SK-N-SH (cell line): ENCODE data around the gene EIF2S1. TPM values are rescaled to one million over a fixed set of nuclear protein-coding genes. Genes with fewer than 3 reads are reported as not detected.

Experiments used
- CTCF ChIA-PET: fragments of 300-600, 350-600 bp; formaldehyde crosslinking; extraction: SDS; loops from one replicate; lab custom pipeline; 2021; lab: Yijun Ruan, JAX
- POLR2A ChIA-PET: fragments of 350-600 bp; sonication (Branson Sonifier 250); formaldehyde crosslinking; extraction: SDS; loops from one replicate; lab custom pipeline; 2020; ENCODE audit warnings: antibody characterized with exemption, inconsistent platforms; lab: Yijun Ruan, JAX
- DNase-seq: peaks from one replicate; pipeline ENCODE4 v3.0.0; 2012
- H2AFZ ChIP-seq: fragments of 200-600 bp; sonication (generic); 2 replicates; pipeline ENCODE4 v1.8.1; 2016; ENCODE audit warnings: antibody characterized with exemption, mild to moderate bottlenecking, low read depth
- H3F3A ChIP-seq: fragments of 200-600 bp; sonication (generic); replicated peaks from 2 replicates; pipeline ENCODE3; 2016; ENCODE audit warnings: antibody characterized with exemption, mild to moderate bottlenecking; ENCODE audit not compliant: insufficient read depth
- H3K27ac ChIP-seq, 2 experiments: fragments of 200-500 bp in 1 of 2; fragments of 200-600 bp in 1 of 2; sonication (Bioruptor generic) in 1 of 2; sonication (generic), shearing (Covaris generic) in 1 of 2; 2 replicates each; pipeline versions ENCODE4 v1.5.1 to v1.6.1; 2014 to 2016; ENCODE audit warnings: low read depth in 2 of 2, inconsistent platforms in 1 of 2, low read length in 1 of 2, mild to moderate bottlenecking in 1 of 2, mixed read lengths in 1 of 2
- H3K27me3 ChIP-seq: fragments of 200-600 bp; sonication (generic), shearing (Covaris generic); 2 replicates; pipeline ENCODE4 v1.6.1; 2016; ENCODE audit warnings: mixed run types; ENCODE audit not compliant: insufficient read depth
- H3K36me3 ChIP-seq, 2 experiments: fragments of 200-500 bp in 1 of 2; fragments of 200-600 bp in 1 of 2; sonication (Bioruptor generic) in 1 of 2; sonication (generic) in 1 of 2; replicated peaks in 1 of 2; 2 replicates each; pipeline versions ENCODE3 to v1.5.1; 2014 to 2016; ENCODE audit warnings: low read length in 1 of 2, mild to moderate bottlenecking in 1 of 2; ENCODE audit not compliant: insufficient read depth in 2 of 2, control insufficient read depth in 1 of 2
- H3K4me1 ChIP-seq, 2 experiments: fragments of 200-500 bp in 1 of 2; fragments of 200-600 bp in 1 of 2; sonication (Bioruptor generic) in 1 of 2; sonication (generic), shearing (Covaris generic) in 1 of 2; 2 replicates each; pipeline versions ENCODE4 v1.5.1 to v1.6.1; 2014 to 2016; ENCODE audit warnings: low read depth in 1 of 2, low read length in 1 of 2, mixed run types in 1 of 2; ENCODE audit not compliant: insufficient read depth in 2 of 2, control insufficient read depth in 1 of 2
- H3K4me2 ChIP-seq: fragments of 200-600 bp; sonication (generic), shearing (Covaris generic); 2 replicates; pipeline ENCODE4 v1.6.1; 2017; ENCODE audit warnings: mixed run types
- H3K4me3 ChIP-seq, 2 experiments: fragments of 200-500 bp in 1 of 2; fragments of 200-600 bp in 1 of 2; sonication (Bioruptor generic) in 1 of 2; sonication (generic), shearing (Covaris generic) in 1 of 2; 2 replicates each; pipeline versions ENCODE4 v1.5.1 to v1.8.1; 2014 to 2016; ENCODE audit warnings: low read depth in 2 of 2, inconsistent platforms in 1 of 2, low read length in 1 of 2, mild to moderate bottlenecking in 1 of 2, mixed read lengths in 1 of 2, moderate library complexity in 1 of 2
- H3K79me2 ChIP-seq: fragments of 200-600 bp; sonication (generic); 2 replicates; pipeline ENCODE4 v1.8.1; 2017; ENCODE audit warnings: mild to moderate bottlenecking; ENCODE audit not compliant: insufficient read depth
- H3K9ac ChIP-seq: fragments of 200-600 bp; sonication (generic); 2 replicates; pipeline ENCODE4 v1.6.1; 2017; ENCODE audit warnings: mixed run types
- H3K9me2 ChIP-seq: fragments of 200-600 bp; sonication (generic); 2 replicates; pipeline ENCODE4 v1.6.1; 2017; ENCODE audit warnings: mixed run types
- H3K9me3 ChIP-seq: fragments of 200-600 bp; sonication (generic); 2 replicates; pipeline ENCODE4 v1.6.1; 2017; ENCODE audit warnings: mixed run types, mild to moderate bottlenecking, moderate library complexity
- H4K20me1 ChIP-seq: fragments of 200-600 bp; sonication (generic); 2 replicates; pipeline ENCODE4 v1.6.1; 2017; ENCODE audit warnings: mild to moderate bottlenecking, mixed run types; ENCODE audit not compliant: insufficient read depth
- CHD2 ChIP-seq: fragments of 150-350 bp; IDR thresholded peaks from 2 replicates; pipeline ENCODE4 v1.6.1; 2018; ENCODE audit warnings: low read length; ENCODE audit not compliant: partially characterized antibody
- EP300 ChIP-seq, 2 experiments: IDR thresholded peaks; 2 replicates each; pipeline versions ENCODE4 v1.4.0 to v1.6.1; 2012; ENCODE audit warnings: borderline replicate concordance in 1 of 2, low read depth in 1 of 2, low read length in 1 of 2
- EZH2phosphoT487 ChIP-seq: fragments of 200-600 bp; sonication (generic); IDR thresholded peaks from 2 replicates; pipeline ENCODE4 v1.6.1; 2017; ENCODE audit warnings: low read depth, mixed run types, mild to moderate bottlenecking, antibody characterized with exemption, moderate library complexity, borderline replicate concordance
- FOSL2 ChIP-seq: IDR thresholded peaks from 2 replicates; pipeline ENCODE4 v1.4.0; 2012; ENCODE audit warnings: low read depth, mild to moderate bottlenecking, moderate library complexity, borderline replicate concordance
- JUND ChIP-seq: IDR thresholded peaks from 2 replicates; pipeline ENCODE4 v1.4.0; 2012
- MEF2A ChIP-seq: IDR thresholded peaks from 2 replicates; pipeline ENCODE4 v1.4.0; 2012; ENCODE audit warnings: low read depth, borderline replicate concordance
- MXI1 ChIP-seq: IDR thresholded peaks from 2 replicates; pipeline ENCODE4 v1.6.1; 2012; ENCODE audit warnings: mild to moderate bottlenecking, low read depth, low read length, improper control_type of control experiment
- NRF1 ChIP-seq: IDR thresholded peaks from 2 replicates; pipeline ENCODE4 v1.6.1; 2012; ENCODE audit warnings: low read depth, mild to moderate bottlenecking, low read length
- POLR2AphosphoS5 ChIP-seq: IDR thresholded peaks from 2 replicates; pipeline ENCODE4 v1.6.1; 2012; ENCODE audit warnings: low read depth, low read length
- RAD21 ChIP-seq: IDR thresholded peaks from 2 replicates; pipeline ENCODE4 v1.6.1; 2012; ENCODE audit warnings: mild to moderate bottlenecking, low read length
- RCOR1 ChIP-seq: fragments of 150-350 bp; IDR thresholded peaks from 2 replicates; pipeline ENCODE4 v1.6.1; 2017; ENCODE audit warnings: antibody characterized with exemption, low read length
- SMC3 ChIP-seq: IDR thresholded peaks from 2 replicates; pipeline ENCODE4 v1.6.1; 2012; ENCODE audit warnings: low read depth, low read length, improper control_type of control experiment
- TAF1 ChIP-seq: IDR thresholded peaks from 2 replicates; pipeline ENCODE4 v1.6.1; 2012; ENCODE audit warnings: low read depth, mild to moderate bottlenecking, low read length, moderate library complexity, borderline replicate concordance
- WGBS: methylation state at CpG from one replicate; pipeline ENCODE4 v1.1.6; 2017; ENCODE audit warnings: low lambda C conversion rate; 5-methylcytosine and 5-hydroxymethylcytosine counted together
- polyA plus RNA-seq, 3 experiments: library from polyadenylated mRNA; depleted of rRNA; stranded (reverse); fragments of >200 nt; gene quantifications; 2 replicates each; pipeline ENCODE4 v1.2.3, GENCODE V29; 2012
- TF ChIP-seq, protein P1 (sequence below): IDR thresholded peaks from 2 replicates; pipeline ENCODE4; 2012
- TF ChIP-seq, protein P2 (sequence below): IDR thresholded peaks from 2 replicates; pipeline ENCODE4 v1.4.0; 2012; ENCODE audit warnings: low read depth, borderline replicate concordance
- TF ChIP-seq, protein P3 (sequence below): IDR thresholded peaks from 2 replicates; pipeline ENCODE4 v1.6.1; 2012; ENCODE audit warnings: mild to moderate bottlenecking, low read depth, low read length, moderate library complexity

EIF2S1 gene
- polyA plus RNA-seq, 1 of the 3 experiments (the other 2 are of a cell fraction) = 57.2 TPM

- no peak overlapping the region for H3K9ac ChIP-seq
- no peak overlapping the region for H3K4me2 ChIP-seq
- no peaks in the 10 kb centered on the region for H3K36me3 ChIP-seq
- ChIA-PET CTCF (interaction anchor here (0.5 to 15.0 kb wide), 19 partner anchors 9 to 276 kb away, joined by 3 to 319 read pairs (median 12); partner anchors contain the start of genes ATP6V1D, EIF2S1, PIGH and PLEK2), POLR2A (interaction anchor here (0.9 kb wide), 1 partner anchor 143 kb away, joined by 3 read pairs; no protein-coding TSS in a partner anchor)
- no peaks in the 10 kb centered on the region; the same call in 1 of the 2 replicates for H3K27me3 ChIP-seq
- no peaks in the 10 kb centered on the region for H3K4me1 ChIP-seq
- no peak for DNase-seq
- no peaks in the 10 kb centered on the region for H4K20me1 ChIP-seq
- H3K4me3 ChIP-seq = no peak overlapping the region
- H3F3A ChIP-seq = no peaks in the 10 kb centered on the region
- no peak overlapping the region for H2AFZ ChIP-seq
- H3K27ac ChIP-seq = no peak overlapping the region
- 74% methylated on average over 7 of the region's 7 CpGs for WGBS
- TF ChIP-seq, protein P1, sequence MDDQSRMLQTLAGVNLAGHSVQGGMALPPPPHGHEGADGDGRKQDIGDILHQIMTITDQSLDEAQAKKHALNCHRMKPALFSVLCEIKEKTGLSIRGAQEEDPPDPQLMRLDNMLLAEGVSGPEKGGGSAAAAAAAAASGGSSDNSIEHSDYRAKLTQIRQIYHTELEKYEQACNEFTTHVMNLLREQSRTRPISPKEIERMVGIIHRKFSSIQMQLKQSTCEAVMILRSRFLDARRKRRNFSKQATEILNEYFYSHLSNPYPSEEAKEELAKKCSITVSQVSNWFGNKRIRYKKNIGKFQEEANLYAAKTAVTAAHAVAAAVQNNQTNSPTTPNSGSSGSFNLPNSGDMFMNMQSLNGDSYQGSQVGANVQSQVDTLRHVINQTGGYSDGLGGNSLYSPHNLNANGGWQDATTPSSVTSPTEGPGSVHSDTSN = no peak
- TF ChIP-seq FOSL2 (peak; percentile 37; the same call in 1 of the 2 replicates), CHD2 (no peak), POLR2AphosphoS5 (no peak), SMC3 (no peak)
- no peaks in the 10 kb centered on the region for H3K9me3 ChIP-seq
- H3K9me2 ChIP-seq = no peaks in the 10 kb centered on the region
- H3K79me2 ChIP-seq = no peaks in the 10 kb centered on the region
Measured at GRCh38 chr14:67428501-67429031, 68.4 kb downstream of the EIF2S1 start.

DNA sequence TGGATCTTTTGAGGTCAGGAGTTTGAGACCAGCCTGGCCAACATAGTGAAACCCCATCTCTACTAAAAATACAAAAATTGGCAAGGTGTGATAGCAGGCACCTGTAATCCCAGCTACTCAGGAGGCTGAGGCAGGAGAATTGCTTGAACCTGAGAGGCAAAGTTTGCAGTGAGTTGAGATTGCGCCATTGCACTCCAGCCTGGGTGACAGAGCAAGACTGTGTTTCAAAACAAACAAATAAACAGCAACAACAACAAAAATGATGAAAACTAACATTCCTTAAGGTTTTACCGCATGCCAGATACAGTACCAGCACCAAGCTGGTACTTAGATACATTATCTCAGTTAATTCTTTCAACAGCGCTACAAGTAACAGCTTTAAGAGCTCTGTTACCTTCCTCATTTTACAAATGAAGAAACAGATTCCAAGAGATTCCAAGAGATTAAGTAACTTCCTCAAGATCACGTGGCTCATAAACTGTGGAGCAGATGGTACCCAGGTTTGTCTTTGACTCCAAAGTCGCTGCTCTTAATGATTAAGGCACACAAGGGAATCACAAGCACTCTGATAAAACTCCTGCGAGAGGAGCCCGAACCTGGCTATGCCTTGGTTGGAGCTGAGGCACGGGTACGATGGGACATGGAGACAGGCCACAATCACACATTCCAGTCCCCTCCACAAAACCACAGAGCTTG is 69.5 kb downstream of the EIF2S1 start:
- Histone ChIP-seq H3K4me1 (no peaks in the 10 kb centered on the region), H3K79me2 (no peaks in the 10 kb centered on the region), H3K4me3 (no peak overlapping the region), H3K9me2 (no peaks in the 10 kb centered on the region), H3K4me2 (no peak overlapping the region), H3K27me3 (no peaks in the 10 kb centered on the region; the same call in 1 of the 2 replicates), H3F3A (no peaks in the 10 kb centered on the region), H2AFZ (no peak overlapping the region), H3K9me3 (no peaks in the 10 kb centered on the region), H3K9ac (no peak overlapping the region), H4K20me1 (no peaks in the 10 kb centered on the region), H3K36me3 (no peaks in the 10 kb centered on the region), H3K27ac (no peak overlapping the region)
- DNase-seq = no peak
- ChIA-PET CTCF (interaction anchor here (1.1 to 15.0 kb wide), 8 partner anchors 8 to 275 kb away, joined by 3 to 319 read pairs (median 32); partner anchors contain the start of gene PLEK2), POLR2A (no interaction called here)
- TF ChIP-seq JUND (no peak), RCOR1 (no peak), MEF2A (no peak), EP300 (IDR thresholded peaks at IDR 0.05; ENCODE audit: borderline replicate concordance in 1 of 2, low read depth in 1 of 2, low read length in 1 of 2) (no peak), FOSL2 (no peak), NRF1 (no peak), RAD21 (no peak), TAF1 (no peak), MXI1 (no peak), SMC3 (no peak), EZH2phosphoT487 (no peak), CHD2 (no peak)
- TF ChIP-seq, protein P2, sequence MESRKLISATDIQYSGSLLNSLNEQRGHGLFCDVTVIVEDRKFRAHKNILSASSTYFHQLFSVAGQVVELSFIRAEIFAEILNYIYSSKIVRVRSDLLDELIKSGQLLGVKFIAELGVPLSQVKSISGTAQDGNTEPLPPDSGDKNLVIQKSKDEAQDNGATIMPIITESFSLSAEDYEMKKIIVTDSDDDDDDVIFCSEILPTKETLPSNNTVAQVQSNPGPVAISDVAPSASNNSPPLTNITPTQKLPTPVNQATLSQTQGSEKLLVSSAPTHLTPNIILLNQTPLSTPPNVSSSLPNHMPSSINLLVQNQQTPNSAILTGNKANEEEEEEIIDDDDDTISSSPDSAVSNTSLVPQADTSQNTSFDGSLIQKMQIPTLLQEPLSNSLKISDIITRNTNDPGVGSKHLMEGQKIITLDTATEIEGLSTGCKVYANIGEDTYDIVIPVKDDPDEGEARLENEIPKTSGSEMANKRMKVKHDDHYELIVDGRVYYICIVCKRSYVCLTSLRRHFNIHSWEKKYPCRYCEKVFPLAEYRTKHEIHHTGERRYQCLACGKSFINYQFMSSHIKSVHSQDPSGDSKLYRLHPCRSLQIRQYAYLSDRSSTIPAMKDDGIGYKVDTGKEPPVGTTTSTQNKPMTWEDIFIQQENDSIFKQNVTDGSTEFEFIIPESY = no peak
- TF ChIP-seq, protein P3, sequence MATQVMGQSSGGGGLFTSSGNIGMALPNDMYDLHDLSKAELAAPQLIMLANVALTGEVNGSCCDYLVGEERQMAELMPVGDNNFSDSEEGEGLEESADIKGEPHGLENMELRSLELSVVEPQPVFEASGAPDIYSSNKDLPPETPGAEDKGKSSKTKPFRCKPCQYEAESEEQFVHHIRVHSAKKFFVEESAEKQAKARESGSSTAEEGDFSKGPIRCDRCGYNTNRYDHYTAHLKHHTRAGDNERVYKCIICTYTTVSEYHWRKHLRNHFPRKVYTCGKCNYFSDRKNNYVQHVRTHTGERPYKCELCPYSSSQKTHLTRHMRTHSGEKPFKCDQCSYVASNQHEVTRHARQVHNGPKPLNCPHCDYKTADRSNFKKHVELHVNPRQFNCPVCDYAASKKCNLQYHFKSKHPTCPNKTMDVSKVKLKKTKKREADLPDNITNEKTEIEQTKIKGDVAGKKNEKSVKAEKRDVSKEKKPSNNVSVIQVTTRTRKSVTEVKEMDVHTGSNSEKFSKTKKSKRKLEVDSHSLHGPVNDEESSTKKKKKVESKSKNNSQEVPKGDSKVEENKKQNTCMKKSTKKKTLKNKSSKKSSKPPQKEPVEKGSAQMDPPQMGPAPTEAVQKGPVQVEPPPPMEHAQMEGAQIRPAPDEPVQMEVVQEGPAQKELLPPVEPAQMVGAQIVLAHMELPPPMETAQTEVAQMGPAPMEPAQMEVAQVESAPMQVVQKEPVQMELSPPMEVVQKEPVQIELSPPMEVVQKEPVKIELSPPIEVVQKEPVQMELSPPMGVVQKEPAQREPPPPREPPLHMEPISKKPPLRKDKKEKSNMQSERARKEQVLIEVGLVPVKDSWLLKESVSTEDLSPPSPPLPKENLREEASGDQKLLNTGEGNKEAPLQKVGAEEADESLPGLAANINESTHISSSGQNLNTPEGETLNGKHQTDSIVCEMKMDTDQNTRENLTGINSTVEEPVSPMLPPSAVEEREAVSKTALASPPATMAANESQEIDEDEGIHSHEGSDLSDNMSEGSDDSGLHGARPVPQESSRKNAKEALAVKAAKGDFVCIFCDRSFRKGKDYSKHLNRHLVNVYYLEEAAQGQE = no peak
- WGBS = 86% methylated on average over 7 of the region's 9 CpGs
